IgD-negative memory B cell (primary cell): ENCODE data around the gene SOX4. TPM values are rescaled to one million over a fixed set of nuclear protein-coding genes. Genes with fewer than 3 reads are reported as not detected.
A peak's percentile ranks its signal among the peaks of the same experiment; 100 is the strongest.
"Not testable (repeated sequence)": the region's sequence is repeated elsewhere in the genome, so short reads cannot be mapped to it uniquely, and the experiment has no call there.

Experiments
- H3K27ac Mint-ChIP-seq, 3 donors: one replicate each; pipeline ENCODE4 v1.8.0; 2020 to 2022; ENCODE audit warnings: mild to moderate bottlenecking in 3 of 3, mixed read lengths in 3 of 3, moderate library complexity in 1 of 3
- H3K27me3 Mint-ChIP-seq: one replicate; pipeline ENCODE4 v1.8.0; 2021; ENCODE audit warnings: mixed read lengths
- H3K36me3 Mint-ChIP-seq: one replicate; pipeline ENCODE4 v1.8.0; 2020; ENCODE audit warnings: mild to moderate bottlenecking, mixed read lengths
- H3K4me1 Mint-ChIP-seq, 3 donors: one replicate each; pipeline ENCODE4 v1.8.0; 2020 to 2022; ENCODE audit warnings: mixed read lengths in 3 of 3, mild to moderate bottlenecking in 1 of 3
- H3K4me3 Mint-ChIP-seq, 4 donors: one replicate each; pipeline ENCODE4 v1.8.0; 2020 to 2022; ENCODE audit warnings: mild to moderate bottlenecking in 4 of 4, mixed read lengths in 4 of 4, moderate library complexity in 3 of 4
- H3K9me3 Mint-ChIP-seq, 3 donors: one replicate each; pipeline ENCODE4 v1.8.0; 2020 to 2021; ENCODE audit warnings: mixed read lengths in 3 of 3, mild to moderate bottlenecking in 1 of 3
- polyA plus RNA-seq: library from polyadenylated mRNA; unstranded; fragments of 300-500 nt; fragmentation: Illumina TruSeq; gene quantifications from one replicate; pipeline ENCODE4 v1.2.3, GENCODE V29; 2021

The SOX4 gene
- 1.2 TPM for polyA plus RNA-seq

DNA sequence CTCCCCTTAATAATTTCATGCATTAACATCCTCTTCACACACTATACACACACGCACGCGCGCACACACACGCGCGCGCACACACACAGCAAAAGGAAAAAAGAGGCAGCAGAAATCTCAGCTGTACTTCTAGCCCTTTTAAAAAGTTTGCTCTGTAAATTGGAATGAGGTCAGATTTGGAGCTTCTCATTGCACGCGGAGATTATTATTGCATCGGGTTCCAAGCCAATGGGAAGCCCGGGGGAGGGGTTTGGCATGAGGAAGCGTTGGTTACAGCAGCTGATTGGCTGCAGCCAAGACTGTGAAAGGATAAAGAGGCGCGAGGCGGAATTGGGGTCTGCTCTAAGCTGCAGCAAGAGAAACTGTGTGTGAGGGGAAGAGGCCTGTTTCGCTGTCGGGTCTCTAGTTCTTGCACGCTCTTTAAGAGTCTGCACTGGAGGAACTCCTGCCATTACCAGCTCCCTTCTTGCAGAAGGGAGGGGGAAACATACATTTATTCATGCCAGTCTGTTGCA is at the start of gene SOX4:
TSS of gene SOX4 (plus strand) at position 340 of the 515 bp plus-strand sequence. CDS start 784 bp downstream, outside the sequence.
- H3K27ac Mint-ChIP-seq: peak within 1 kb of the TSS; percentile 50 to 76 (median 75)
- peak within 1 kb of the TSS in 2 of 4 donors; percentile 91 to 98 for H3K4me3 Mint-ChIP-seq
- H3K4me1 Mint-ChIP-seq: peaks cover 9 to 14% (median 10%) of the 10 kb centered on the region in 3 donors
- no peaks in the 10 kb centered on the region for H3K9me3 Mint-ChIP-seq
- H3K36me3 Mint-ChIP-seq: peaks cover 2% of the 10 kb centered on the region
- peaks cover 16% of the 10 kb centered on the region for H3K27me3 Mint-ChIP-seq

DNA sequence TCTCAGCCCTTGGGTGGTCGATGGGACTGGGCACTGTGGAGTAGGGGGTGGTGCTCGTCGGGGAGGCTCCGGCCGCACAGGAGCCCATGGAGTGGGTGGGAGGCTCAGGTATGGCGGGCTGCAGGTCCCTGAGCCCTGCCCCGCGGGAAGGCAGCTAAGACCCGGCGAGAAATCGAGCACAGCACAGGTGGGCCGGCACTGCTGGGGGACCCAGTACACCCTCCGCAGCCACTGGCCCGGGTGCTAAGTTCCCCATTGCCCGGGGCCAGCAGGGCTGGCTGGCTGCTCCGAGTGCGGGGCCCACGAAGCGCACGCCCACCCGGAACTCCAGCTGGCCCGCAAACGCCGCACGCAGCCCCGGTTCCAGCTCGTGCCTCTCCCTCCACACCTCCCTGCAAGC is 41.3 kb upstream of the SOX4 start:
- not testable (repeated sequence) for H3K27me3 Mint-ChIP-seq, H3K4me3 Mint-ChIP-seq, H3K4me1 Mint-ChIP-seq, H3K36me3 Mint-ChIP-seq, H3K27ac Mint-ChIP-seq
- H3K9me3 Mint-ChIP-seq: peaks cover 2 to 12% (median 10%) of the 10 kb centered on the region in 3 donors

DNA sequence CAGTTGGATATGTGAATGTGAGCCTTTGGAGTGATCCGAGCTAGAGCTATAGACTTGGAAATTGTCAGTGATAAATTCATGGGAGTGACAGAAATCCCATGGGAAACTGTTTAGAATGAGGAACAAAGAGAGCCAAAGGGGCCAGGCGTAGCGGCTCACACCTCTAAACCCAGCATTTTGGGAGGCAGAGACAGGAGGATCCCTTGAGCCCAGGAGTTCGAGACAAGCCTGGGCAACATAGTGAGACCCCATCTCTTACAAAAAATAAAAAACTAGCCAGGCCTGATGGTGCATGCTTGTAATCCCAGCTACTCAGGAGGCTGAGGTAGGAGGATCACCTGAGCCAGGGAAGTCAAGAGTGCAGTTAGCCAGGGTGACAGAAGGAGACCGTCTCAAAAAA is 39.3 kb upstream of the SOX4 start:
- Mint-ChIP-seq H3K4me1 (peaks cover 0 to 2% (median 0%) of the 10 kb centered on the region in 3 donors), H3K27ac (no peak overlapping the region), H3K4me3 (peak overlapping the region in 1 of 4 donors; percentile 41), H3K27me3 (no peaks in the 10 kb centered on the region), H3K9me3 (peaks cover 0 to 4% (median 2%) of the 10 kb centered on the region in 3 donors), H3K36me3 (peaks cover 1% of the 10 kb centered on the region)

DNA sequence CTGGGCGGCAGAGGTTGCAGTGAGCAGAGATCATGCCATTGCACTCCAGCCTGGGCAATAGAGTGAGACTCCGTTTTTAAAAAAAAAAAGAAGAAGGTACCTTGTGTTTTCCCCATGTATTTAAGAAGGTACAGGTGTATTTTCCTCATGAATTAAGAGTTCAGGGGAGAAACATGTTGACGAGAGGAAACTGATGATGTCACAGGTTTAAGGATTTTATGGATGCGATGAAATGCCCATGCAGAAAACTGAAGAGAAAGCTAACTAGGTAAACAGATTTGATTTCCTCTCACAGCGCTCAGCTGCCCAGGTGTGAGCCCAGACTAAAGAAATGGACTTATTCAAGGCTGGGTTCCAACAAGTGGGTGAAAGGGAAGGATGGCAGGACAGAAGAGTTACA is 38.4 kb upstream of the SOX4 start:
- Mint-ChIP-seq H3K27ac (no peak overlapping the region), H3K4me3 (no peak overlapping the region), H3K27me3 (no peaks in the 10 kb centered on the region), H3K36me3 (peaks cover 1% of the 10 kb centered on the region), H3K4me1 (peaks cover 0 to 2% (median 0%) of the 10 kb centered on the region in 3 donors), H3K9me3 (no peaks in the 10 kb centered on the region)

DNA sequence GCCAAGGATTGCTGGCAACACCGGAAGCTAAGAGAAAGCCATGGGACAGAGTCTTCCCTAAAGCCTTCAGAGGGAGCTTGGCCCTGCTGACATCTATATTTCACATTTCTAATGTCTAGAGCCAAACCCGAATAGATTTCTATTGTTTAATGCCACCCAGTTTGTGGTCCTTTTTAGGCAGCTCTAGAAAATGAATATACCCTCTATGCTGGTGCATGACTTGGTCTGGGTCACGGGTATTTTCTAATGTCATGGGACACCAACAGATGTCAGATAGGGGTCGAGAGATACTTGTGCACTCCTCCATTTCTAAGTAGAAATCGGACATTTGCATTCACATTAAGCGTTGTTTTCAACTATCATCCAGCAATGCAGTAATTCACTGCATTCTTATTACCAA is 37.0 kb upstream of the SOX4 start:
- H3K27me3 Mint-ChIP-seq: peaks cover 2% of the 10 kb centered on the region

DNA sequence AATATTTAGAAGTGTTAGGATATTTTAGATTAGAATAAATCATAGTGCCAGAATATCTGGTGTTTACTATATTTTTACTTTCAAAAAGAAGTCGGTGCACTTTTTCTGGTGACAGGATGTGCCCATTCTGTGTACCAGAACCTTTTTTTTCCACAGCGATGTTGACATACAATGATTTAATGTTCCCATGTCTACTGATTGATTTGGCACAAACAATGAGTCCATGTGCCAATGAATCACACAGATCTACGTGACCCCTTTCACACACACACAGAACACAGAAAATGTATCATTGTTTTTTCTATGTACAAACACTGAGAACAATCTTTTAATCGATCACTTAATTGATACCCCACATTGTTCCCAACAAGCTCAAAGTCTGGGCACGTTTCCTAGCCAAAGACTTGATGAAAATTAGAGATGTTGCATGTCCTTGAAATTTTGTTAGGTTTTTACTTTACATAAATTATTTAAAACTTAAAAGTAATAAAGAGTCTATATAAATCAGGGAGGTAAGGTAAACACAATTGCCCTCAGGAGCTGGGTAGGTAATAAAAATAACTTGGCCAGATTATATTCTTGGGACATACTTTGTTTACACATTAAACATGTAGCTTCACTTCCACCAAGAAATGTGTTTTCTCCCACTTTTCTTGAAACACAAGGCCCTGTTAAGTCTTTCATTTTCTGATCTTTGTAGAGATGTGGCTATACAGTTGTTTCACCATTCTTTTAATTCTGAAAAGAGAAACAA is 36.4 kb upstream of the SOX4 start:
- peaks cover 2% of the 10 kb centered on the region for H3K27me3 Mint-ChIP-seq
- H3K27ac Mint-ChIP-seq: no peak overlapping the region
- H3K4me3 Mint-ChIP-seq: no peak overlapping the region
- peaks cover 1% of the 10 kb centered on the region for H3K36me3 Mint-ChIP-seq
- H3K4me1 Mint-ChIP-seq: peaks cover 0 to 2% (median 0%) of the 10 kb centered on the region in 3 donors
- no peaks in the 10 kb centered on the region for H3K9me3 Mint-ChIP-seq

More for the DNA sequence above, 37.0 kb upstream of the SOX4 start:
- no peaks in the 10 kb centered on the region for H3K9me3 Mint-ChIP-seq
- no peak overlapping the region for H3K4me3 Mint-ChIP-seq
- no peak overlapping the region for H3K27ac Mint-ChIP-seq
- H3K4me1 Mint-ChIP-seq: peaks cover 0 to 2% (median 0%) of the 10 kb centered on the region in 3 donors
- peaks cover 1% of the 10 kb centered on the region for H3K36me3 Mint-ChIP-seq

DNA sequence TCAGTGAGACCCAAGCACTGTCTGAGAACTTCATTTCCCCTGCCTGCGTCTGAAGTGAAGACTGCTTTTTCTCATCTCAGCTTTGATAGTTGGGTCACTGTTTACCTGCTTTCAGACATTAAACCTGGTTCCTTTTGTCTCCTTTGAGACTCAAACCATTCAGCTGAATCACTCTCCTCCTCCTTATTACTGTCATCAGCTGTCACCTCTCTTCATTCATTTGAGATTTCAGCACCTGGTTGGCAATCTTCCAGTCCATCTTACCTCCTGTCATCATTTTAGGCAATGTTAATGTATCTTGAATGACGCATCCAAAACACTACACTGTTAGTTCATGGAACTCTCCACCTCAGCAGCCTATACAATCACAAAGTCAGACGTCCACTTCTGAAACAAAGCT is 34.3 kb upstream of the SOX4 start:
- Mint-ChIP-seq H3K27me3 (peaks cover 4% of the 10 kb centered on the region), H3K36me3 (no peaks in the 10 kb centered on the region), H3K27ac (no peak overlapping the region), H3K9me3 (no peaks in the 10 kb centered on the region), H3K4me1 (no peaks in the 10 kb centered on the region), H3K4me3 (no peak overlapping the region)

DNA sequence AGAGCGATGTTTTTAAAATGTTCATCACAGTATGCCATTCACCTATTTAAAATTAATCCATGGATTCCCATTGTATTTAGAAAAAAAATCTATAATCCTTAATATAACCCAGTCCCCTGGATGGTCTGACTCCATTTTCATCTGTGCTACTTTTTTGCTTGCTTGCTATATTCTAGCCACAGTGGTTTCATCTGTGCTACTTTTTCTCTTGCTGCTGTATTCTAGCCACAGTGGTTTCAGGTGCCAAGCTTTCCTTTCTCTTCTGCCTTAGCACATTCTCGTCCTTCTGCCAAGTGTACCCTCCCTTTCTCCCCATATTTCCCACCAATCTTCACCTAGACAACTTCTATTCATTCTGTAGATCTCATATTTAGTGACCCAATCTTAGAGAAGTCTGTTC is 33.3 kb upstream of the SOX4 start:
- Mint-ChIP-seq H3K36me3 (peaks cover 2% of the 10 kb centered on the region), H3K27me3 (peaks cover 6% of the 10 kb centered on the region), H3K9me3 (no peaks in the 10 kb centered on the region), H3K4me1 (no peaks in the 10 kb centered on the region), H3K27ac (no peak overlapping the region), H3K4me3 (no peak overlapping the region)

DNA sequence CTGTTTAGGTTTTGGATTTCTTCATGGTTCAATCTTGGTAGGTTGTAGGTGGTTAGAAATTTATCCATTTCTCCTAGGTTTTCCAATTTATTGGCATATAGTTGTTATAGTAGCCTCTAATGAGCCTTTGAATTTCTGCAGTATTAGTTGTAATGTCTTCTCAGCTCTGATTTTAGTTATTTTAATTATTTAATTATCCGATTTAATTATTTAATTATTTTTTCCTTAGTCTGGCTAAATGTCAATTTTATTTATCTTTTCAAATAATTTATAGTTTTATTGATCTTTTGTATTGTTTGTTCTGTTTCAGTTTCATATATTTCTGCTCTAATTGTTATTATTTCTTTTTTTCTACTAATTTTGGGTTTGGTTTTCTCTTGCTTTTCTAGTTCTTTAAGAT is 28.1 kb upstream of the SOX4 start:
- peaks cover 2% of the 10 kb centered on the region for H3K36me3 Mint-ChIP-seq
- H3K4me3 Mint-ChIP-seq: no peak overlapping the region
- no peak overlapping the region for H3K27ac Mint-ChIP-seq
- peaks cover 14% of the 10 kb centered on the region for H3K27me3 Mint-ChIP-seq
- no peaks in the 10 kb centered on the region for H3K4me1 Mint-ChIP-seq
- no peaks in the 10 kb centered on the region for H3K9me3 Mint-ChIP-seq

DNA sequence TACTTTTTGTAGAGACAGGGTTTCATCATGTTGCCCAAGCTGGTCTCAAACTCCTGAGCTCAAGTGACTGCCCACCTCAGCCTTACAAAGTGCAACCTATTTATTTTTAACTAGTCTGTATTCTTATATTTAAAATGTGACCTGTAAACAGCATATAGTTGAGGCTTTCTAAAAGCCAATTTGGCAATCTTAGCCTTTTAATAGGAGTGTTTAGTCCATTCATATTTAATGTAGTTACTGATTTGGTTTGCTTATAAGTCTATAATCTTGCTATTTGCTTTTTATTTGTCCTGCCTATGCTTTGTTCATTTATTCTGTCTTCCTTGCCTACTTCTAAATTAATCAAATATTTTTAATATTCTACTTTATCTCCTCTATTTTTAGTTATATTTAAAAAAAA is 15.0 kb upstream of the SOX4 start:
- no peak overlapping the region for H3K27ac Mint-ChIP-seq

DNA sequence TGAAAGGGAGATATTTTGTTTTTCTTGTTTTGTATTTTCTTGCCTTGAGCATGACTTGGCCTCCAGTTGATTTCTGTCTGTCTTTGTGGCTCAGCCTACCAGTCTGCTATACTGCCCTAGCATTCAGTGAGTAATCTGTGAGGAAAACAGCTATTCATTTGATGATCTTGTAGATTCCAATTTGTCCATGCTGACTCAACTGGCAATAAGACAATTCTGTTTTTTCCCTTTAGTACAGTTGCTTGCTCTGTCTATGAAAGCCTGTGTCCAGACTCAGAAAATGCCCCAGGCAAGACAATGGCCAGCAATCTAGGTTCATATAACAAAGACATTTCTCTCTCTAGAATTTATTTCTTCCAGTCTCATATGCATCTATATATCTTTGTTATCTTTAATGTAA is 10.9 kb upstream of the SOX4 start:
- H3K36me3 Mint-ChIP-seq: peaks cover 2% of the 10 kb centered on the region
- H3K27me3 Mint-ChIP-seq: peaks cover 10% of the 10 kb centered on the region
- H3K9me3 Mint-ChIP-seq: peaks cover 7 to 17% (median 11%) of the 10 kb centered on the region in 3 donors
- H3K4me1 Mint-ChIP-seq: peaks cover 0 to 5% (median 2%) of the 10 kb centered on the region in 3 donors
- peak overlapping the region in 1 of 3 donors; percentile 83 for H3K27ac Mint-ChIP-seq
- H3K4me3 Mint-ChIP-seq: peak overlapping the region in 1 of 4 donors; percentile 55

More for the DNA sequence above, 15.0 kb upstream of the SOX4 start:
- Mint-ChIP-seq H3K4me3 (no peak overlapping the region), H3K27me3 (peaks cover 3% of the 10 kb centered on the region), H3K4me1 (no peaks in the 10 kb centered on the region), H3K36me3 (peaks cover 2% of the 10 kb centered on the region), H3K9me3 (peaks cover 7 to 14% (median 13%) of the 10 kb centered on the region in 3 donors)

DNA sequence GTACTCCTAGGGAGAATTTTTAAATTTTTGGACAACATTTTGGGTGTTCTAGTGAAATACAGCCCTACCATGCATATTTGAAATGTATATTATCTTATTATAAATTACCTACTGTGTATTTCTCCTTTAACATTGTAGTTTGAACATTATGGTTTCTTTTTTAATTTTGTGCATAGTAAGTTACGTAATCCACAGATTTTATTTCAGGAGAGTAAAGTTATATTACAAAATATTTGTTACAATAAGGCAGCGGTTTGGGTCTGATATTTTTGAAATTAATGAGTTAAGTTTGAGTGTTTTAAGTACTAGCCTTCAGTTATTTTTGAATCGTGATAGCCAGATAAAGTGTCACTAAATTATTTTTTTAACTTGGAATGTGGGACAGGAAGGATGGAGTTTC is 7.3 kb upstream of the SOX4 start:
- H3K27me3 Mint-ChIP-seq: peaks cover 12% of the 10 kb centered on the region
- peaks cover 5 to 7% (median 6%) of the 10 kb centered on the region in 3 donors for H3K4me1 Mint-ChIP-seq
- H3K4me3 Mint-ChIP-seq: peak overlapping the region in 3 of 4 donors; percentile 69 to 99 (median 80)
- H3K27ac Mint-ChIP-seq: no peak overlapping the region
- H3K36me3 Mint-ChIP-seq: no peaks in the 10 kb centered on the region
- peaks cover 3 to 10% (median 8%) of the 10 kb centered on the region in 3 donors for H3K9me3 Mint-ChIP-seq

DNA sequence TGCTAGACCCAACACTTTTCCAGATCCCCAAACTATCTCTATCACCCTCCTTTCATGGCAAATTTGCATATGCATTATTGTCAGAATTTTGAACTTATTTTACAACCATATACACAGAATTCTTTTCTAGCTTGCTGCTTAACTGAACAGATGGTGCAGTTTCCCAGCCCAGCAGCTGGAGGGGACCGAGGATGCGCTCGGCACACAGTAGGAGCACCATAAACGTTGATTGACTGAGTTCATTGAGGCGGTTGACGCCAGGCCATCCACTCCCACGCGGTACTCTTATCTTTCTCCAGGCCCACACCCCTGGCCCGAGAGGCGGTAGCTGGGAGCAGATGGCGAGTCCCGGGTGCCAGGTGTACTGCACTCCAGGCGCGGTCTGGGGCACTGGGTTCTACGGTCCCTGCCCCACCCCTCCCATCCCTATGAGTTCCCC is 6.8 kb upstream of the SOX4 start:
- Mint-ChIP-seq H3K9me3 (peaks cover 3 to 10% (median 8%) of the 10 kb centered on the region in 3 donors), H3K27ac (peak overlapping the region in 2 of 3 donors; percentile 9 to 21), H3K27me3 (peaks cover 12% of the 10 kb centered on the region), H3K4me1 (peaks cover 5 to 7% (median 6%) of the 10 kb centered on the region in 3 donors), H3K36me3 (no peaks in the 10 kb centered on the region), H3K4me3 (peak overlapping the region; percentile 95 to 99 (median 98))

DNA sequence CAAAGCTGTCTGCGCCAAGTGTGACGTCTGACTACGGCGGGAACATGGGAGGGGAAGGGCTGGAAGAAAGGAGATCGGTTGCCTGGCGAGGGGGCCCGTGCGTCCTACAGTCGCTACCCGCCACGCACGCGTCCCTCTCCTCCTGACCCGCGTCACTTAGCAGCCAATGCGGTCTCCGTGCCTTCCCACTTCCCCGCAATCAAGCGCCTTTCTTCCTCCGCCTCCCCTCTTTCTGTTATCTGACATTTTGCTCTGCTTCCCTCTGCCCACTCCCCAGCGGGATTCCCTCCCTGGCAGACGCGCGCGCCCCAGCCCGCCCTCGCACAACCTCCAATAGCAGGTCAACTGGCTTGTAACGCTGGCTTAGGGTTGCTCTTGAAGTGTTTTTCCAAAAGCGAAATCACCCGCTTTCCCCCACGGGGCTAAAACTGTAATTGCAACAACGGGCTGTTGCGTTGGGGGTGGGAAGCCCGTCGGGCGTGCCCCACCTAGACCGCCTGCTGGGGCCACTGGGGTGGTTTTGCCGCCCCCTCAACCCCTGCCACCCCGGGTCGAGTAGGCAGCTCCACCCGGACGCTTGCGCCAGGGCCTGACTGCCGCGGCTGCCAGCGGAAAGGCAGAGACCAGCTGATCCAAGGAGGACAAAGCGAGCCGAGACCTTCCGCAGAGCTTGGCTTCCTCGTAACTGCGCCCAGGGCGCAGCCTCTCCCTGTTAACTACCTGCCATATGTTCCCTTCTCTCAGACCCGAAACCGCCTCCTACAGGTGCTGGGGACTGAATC is 6.2 kb upstream of the SOX4 start:
- peaks cover 12% of the 10 kb centered on the region for H3K27me3 Mint-ChIP-seq
- peaks cover 0 to 5% (median 3%) of the 10 kb centered on the region in 3 donors for H3K9me3 Mint-ChIP-seq
- H3K36me3 Mint-ChIP-seq: no peaks in the 10 kb centered on the region
- H3K27ac Mint-ChIP-seq: peak overlapping the region; percentile 21 to 59 (median 43)
- peaks cover 5 to 7% (median 6%) of the 10 kb centered on the region in 3 donors for H3K4me1 Mint-ChIP-seq
- peak overlapping the region; percentile 95 to 99 (median 98) for H3K4me3 Mint-ChIP-seq

DNA sequence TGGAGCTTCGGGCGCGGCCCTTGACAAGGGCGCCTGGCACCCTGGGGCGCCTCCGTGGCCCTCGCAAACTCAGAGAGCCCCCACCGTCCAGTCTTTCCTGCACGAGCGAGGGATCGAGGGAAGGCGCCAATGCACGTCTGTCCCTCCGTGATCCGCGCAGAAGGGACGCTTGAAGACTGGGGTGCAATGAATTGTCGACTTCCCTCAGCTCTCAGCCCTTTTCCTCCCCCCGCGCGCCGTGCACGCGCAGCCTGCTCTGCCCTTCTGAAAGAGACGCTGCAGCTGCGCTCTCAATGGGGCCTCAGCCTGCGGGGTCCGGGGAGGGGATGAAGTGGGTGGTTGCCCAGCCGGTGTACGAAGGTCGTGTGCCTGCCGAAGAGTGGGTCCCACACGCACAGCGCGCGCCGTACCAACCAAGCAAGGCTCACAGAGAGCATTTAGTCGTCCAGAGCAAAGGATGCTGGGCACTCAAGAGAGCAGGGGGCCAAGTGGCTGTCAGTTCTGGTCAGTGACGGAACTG is 5.5 kb upstream of the SOX4 start:
- peak overlapping the region; percentile 14 to 73 (median 43) for H3K27ac Mint-ChIP-seq
- no peaks in the 10 kb centered on the region for H3K36me3 Mint-ChIP-seq
- H3K9me3 Mint-ChIP-seq: peaks cover 0 to 3% (median 0%) of the 10 kb centered on the region in 3 donors
- H3K4me1 Mint-ChIP-seq: peaks cover 5 to 7% (median 6%) of the 10 kb centered on the region in 3 donors
- peak overlapping the region; percentile 95 to 99 (median 98) for H3K4me3 Mint-ChIP-seq
- H3K27me3 Mint-ChIP-seq: peaks cover 11% of the 10 kb centered on the region
